ENCODE data around the gene HOTAIR. TPM values are rescaled to one million over a fixed set of nuclear protein-coding genes. Genes with fewer than 3 reads are reported as not detected.

The HOTAIR gene
- total RNA-seq, 2 donors from 2014 or later, result not detected

DNA sequence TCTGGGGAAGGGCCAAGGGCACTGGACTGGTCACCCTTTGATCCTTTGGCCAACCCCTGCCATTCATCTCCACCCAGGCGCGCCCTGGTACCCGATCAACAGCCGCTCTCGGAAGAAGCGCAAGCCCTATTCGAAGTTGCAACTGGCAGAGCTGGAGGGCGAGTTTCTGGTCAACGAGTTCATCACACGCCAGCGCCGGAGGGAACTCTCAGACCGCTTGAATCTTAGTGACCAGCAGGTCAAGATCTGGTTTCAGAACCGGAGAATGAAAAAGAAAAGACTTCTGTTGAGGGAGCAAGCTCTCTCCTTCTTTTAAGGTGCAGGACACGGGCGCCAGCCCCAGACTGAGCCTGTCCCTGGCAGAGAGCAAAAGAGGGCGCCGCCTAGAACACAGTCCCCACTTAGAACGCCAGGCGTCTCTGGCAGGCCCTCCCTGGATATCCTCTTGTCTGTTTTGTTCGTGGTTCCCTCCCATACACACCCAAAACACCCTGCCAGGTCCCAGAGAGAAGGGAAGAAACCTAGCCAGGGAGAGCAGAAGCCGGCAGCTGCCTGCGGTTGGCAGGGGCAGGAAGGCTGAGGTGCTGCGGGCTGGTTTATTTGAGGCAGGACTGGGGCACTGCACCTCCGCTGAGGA lies 18.4 kb downstream of the HOTAIR start:
- H3K9me3 ChIP-seq (ENCODE audit: control insufficient read depth, low read length, poor library complexity, severe bottlenecking), result peaks cover 4% of the 10 kb centered on the region
- H3K4me1 Mint-ChIP-seq, result peaks cover 27% of the 10 kb centered on the region
- H3K27ac Mint-ChIP-seq, result peak overlapping the region; percentile 91
- DNase-seq (no peak), ATAC-seq (peak; percentile 23)
- peaks cover 80% of the 10 kb centered on the region for H3K27me3 Mint-ChIP-seq
- peak overlapping the region; percentile 81 for H3K4me3 Mint-ChIP-seq
- H3K36me3 Mint-ChIP-seq (ENCODE audit: low read depth), result peaks cover 14% of the 10 kb centered on the region

DNA sequence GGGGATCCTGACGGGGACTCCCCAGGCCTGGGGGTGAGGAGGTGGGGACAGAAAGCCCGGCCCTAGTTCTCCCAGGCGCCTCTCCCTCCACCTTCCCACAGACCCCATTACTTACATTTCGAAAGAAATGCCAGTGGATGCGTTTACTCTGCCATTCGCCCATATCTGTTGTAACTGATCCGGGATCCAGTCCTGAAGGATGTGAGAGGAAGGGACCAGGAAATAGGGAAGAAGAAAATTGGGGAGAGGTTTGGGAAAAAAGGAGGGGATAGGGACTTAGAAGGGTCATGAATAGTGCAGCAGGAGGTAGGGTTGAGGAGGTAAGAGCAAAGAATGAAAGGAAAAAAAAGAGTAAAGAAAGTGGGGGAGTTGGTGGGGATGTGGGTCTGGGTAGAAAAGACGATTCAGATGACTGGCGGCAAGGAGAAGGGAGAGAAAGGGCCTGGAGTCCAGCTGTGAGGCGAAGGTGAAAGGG lies 18.9 kb downstream of the HOTAIR start:
- DNase-seq, result no peak
- H3K9me3 ChIP-seq (ENCODE audit: control insufficient read depth, low read length, poor library complexity, severe bottlenecking), result peaks cover 4% of the 10 kb centered on the region
- Mint-ChIP-seq H3K4me1 (peaks cover 30% of the 10 kb centered on the region), H3K4me3 (peak overlapping the region; percentile 81), H3K27me3 (peaks cover 86% of the 10 kb centered on the region), H3K27ac (peak overlapping the region; percentile 91), H3K36me3 (ENCODE audit: low read depth) (peaks cover 14% of the 10 kb centered on the region)
- no peak for ATAC-seq

DNA sequence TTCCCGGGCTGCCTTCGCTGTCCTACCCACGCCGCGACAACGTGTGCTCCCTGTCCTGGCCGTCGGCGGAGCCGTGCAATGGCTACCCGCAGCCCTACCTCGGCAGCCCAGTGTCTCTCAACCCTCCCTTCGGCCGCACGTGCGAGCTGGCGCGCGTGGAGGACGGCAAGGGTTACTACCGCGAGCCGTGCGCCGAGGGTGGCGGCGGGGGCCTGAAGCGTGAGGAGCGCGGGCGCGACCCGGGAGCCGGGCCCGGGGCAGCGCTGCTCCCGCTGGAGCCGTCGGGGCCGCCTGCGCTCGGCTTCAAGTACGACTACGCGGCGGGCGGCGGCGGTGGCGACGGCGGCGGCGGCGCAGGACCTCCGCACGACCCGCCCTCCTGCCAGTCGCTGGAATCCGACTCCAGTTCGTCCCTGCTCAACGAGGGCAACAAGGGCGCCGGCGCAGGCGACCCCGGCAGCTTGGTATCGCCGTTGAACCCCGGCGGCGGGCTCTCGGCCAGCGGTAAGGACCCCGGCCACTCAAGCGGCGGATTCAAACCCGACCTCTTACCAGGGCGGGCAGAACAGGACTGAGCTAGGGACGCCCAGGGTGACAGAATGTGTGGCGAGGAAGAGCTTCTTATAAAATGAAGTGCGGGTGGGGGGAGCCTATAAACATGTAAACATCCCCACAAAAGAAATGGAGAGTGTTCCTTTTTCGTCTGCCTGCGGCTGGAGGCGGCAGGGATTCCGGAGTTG lies 19.5 kb downstream of the HOTAIR start:
- no peak for ATAC-seq
- H3K9me3 ChIP-seq (ENCODE audit: control insufficient read depth, low read length, poor library complexity, severe bottlenecking), result peaks cover 4% of the 10 kb centered on the region
- Mint-ChIP-seq H3K36me3 (ENCODE audit: low read depth) (peaks cover 14% of the 10 kb centered on the region), H3K4me3 (peak overlapping the region; percentile 81), H3K27ac (peak overlapping the region; percentile 93), H3K27me3 (peaks cover 86% of the 10 kb centered on the region), H3K4me1 (peaks cover 26% of the 10 kb centered on the region)
- DNase-seq, result no peak

GRCh38 chr12:53954694-53955035 lies 20.1 kb downstream of the HOTAIR start, which contains the start of gene HOXC12:
Gene HOXC12, plus strand, starts transcription at chr12:53954903. Its CDS starts 27 bp downstream, at chr12:53954930.
- DNase-seq (no peak), ATAC-seq (no peak)
- peaks cover 14% of the 10 kb centered on the region for H3K36me3 Mint-ChIP-seq (ENCODE audit: low read depth)
- H3K4me1 Mint-ChIP-seq, result peaks cover 26% of the 10 kb centered on the region
- peak within 1 kb of the TSS; percentile 93 for H3K27ac Mint-ChIP-seq
- peak within 1 kb of the TSS; percentile 81 for H3K4me3 Mint-ChIP-seq
- H3K9me3 ChIP-seq (ENCODE audit: control insufficient read depth, low read length, poor library complexity, severe bottlenecking), result peaks cover 4% of the 10 kb centered on the region
- peaks cover 86% of the 10 kb centered on the region for H3K27me3 Mint-ChIP-seq

DNA sequence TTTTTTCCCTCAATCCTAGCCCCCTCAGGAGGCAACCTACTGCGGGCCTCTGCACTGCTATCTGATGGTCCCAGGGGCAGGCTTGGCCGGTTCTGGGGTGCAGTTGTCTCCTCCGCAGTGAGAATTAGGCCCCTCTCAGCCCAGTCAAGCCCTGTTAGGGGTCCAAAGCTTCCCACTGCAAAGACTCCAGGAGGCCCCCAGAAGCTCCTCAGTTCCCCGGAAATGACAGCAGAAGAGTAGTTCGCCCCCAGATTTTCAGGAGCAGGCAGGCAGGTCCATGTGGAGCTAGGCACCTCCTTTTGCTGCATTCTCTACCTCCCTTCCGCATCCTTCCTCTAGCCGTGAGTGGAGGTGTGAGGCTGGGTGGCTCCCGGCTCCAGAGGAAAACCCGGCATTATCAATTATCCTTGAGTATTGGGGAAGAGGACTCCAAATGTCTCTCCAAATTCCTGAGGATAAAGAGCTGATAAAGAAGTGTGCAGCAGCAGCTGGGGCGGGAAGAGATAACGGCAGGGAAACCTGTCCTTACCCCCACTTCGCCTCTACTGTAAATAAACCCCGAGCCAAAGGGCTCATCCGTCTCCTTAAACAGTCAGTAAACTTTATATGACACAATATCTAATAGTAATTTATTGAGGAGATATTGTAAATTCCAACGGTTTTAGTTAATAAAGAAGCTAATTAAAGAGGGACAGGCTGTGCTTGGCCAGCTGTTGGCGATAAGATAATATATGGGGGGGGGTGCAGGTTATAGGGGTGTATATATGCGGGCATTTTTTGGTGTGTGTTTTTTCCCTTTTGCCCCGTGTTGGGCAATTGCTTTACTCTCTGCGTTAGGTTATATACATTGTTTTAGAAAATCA lies 20.7 kb downstream of the HOTAIR start:
- ATAC-seq (no peak), DNase-seq (no peak)
- H3K36me3 Mint-ChIP-seq (ENCODE audit: low read depth), result peaks cover 14% of the 10 kb centered on the region
- peak overlapping the region; percentile 93 for H3K27ac Mint-ChIP-seq
- peak overlapping the region; percentile 32 for H3K4me3 Mint-ChIP-seq
- peaks cover 26% of the 10 kb centered on the region for H3K4me1 Mint-ChIP-seq
- peaks cover 1% of the 10 kb centered on the region for H3K9me3 ChIP-seq (ENCODE audit: control insufficient read depth, low read length, poor library complexity, severe bottlenecking)
- peaks cover 86% of the 10 kb centered on the region for H3K27me3 Mint-ChIP-seq

DNA sequence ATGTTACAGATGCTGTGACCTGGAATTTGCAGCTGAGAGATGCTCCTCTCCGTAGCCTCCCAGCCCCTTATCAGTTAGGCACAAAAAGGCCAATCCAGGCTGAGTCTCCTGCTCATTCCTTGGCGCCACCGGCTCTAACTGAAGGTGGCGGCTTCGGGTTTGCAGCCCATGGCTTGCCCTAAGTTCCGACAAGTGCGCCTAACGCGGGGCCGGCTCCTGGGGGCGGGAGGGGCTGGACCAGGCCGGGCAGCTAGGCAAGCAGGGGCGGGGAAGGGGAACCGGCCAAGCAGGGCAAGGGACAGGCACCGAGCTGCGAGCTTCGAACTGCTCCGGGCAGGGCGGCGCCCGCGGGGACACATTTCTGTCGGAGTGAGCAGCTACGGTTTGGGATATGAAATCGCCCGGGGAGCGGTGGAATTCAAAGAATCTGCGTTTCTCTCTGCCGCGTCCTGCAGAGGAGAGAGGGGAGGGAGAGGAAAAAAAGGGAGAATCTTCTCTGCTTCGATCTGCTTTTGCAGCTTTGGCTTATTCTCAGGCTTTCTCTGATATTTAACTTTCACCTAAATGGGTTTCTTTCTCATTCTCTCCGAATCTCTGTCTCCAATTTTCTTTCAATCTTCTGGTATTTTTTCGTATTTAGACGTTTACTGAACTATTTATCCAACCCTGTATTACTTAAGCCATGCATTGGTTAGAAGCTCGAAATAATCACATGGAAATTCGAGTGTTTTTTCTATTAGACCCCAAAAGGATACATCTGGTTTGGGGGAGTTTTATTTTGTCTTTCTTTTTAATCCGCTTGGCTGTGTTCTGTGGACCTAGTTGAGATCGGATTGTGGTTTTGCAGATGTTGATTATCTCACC lies 21.7 kb downstream of the HOTAIR start:
- ATAC-seq, result no peak
- peak overlapping the region; percentile 93 for H3K27ac Mint-ChIP-seq
- H3K4me3 Mint-ChIP-seq, result no peak overlapping the region
- H3K4me1 Mint-ChIP-seq, result peaks cover 25% of the 10 kb centered on the region
- H3K36me3 Mint-ChIP-seq (ENCODE audit: low read depth), result peaks cover 9% of the 10 kb centered on the region
- DNase-seq, result no peak
- H3K9me3 ChIP-seq (ENCODE audit: control insufficient read depth, low read length, poor library complexity, severe bottlenecking), result no peaks in the 10 kb centered on the region
- H3K27me3 Mint-ChIP-seq, result peaks cover 86% of the 10 kb centered on the region

- H3K9me3 ChIP-seq (ENCODE audit: control insufficient read depth, low read length, poor library complexity, severe bottlenecking), result no peaks in the 10 kb centered on the region
- peak overlapping the region; percentile 65 for H3K4me3 Mint-ChIP-seq
- H3K27me3 Mint-ChIP-seq, result peaks cover 85% of the 10 kb centered on the region
- DNase-seq (no peak), ATAC-seq (no peak)
- H3K27ac Mint-ChIP-seq, result peak overlapping the region; percentile 93
- H3K36me3 Mint-ChIP-seq (ENCODE audit: low read depth), result peaks cover 6% of the 10 kb centered on the region
- H3K4me1 Mint-ChIP-seq, result peaks cover 25% of the 10 kb centered on the region
Observed at GRCh38 chr12:53952335-53952694, 22.4 kb downstream of the HOTAIR start.

GRCh38 chr12:53951577-53952334 lies 23.0 kb downstream of the HOTAIR start:
- Mint-ChIP-seq H3K4me1 (peaks cover 23% of the 10 kb centered on the region), H3K36me3 (ENCODE audit: low read depth) (peaks cover 6% of the 10 kb centered on the region), H3K4me3 (peak overlapping the region; percentile 76), H3K27me3 (peaks cover 83% of the 10 kb centered on the region), H3K27ac (peak overlapping the region; percentile 93)
- H3K9me3 ChIP-seq (ENCODE audit: control insufficient read depth, low read length, poor library complexity, severe bottlenecking), result no peaks in the 10 kb centered on the region
- no peak for ATAC-seq
- DNase-seq, result no peak

DNA sequence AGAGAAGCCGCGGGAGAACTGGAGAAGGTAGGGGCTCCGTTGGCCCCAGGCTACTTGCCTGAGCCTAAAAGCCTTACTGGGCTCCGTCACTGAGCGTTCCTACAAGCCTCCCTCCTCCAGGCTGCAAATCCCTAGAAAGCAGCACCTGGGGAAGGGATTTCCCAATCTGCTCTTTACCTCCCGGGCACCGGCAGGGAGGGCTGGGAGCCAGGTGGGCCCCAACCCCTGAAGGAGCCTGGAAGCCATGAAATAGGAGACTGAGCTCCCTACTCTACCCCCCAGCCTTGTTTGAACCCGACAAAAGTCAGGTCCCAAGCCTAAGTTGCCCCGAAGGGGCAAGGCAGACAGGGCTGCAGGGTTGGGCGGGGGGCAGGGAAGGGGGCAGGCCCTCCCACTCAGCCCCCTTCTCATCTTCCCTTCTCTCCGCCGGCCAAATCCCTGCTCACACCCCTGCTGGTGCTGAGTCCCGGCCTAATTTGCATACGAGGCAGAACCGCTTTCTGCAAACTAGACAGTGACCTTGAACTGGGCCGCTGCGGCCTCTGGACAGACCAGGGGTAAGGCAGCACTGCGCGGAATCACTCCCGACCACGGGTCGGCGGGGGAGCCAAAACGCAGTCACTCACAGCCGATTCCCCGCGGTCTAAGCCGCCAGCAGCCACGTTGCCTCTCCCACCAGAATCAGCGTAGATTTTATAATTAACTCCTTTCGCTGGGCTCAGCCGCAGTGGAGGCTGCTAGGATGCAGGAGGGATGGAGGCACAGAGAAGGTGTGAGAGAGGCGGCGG lies 23.8 kb downstream of the HOTAIR start:
- DNase-seq, result no peak
- peak overlapping the region; percentile 76 for H3K4me3 Mint-ChIP-seq
- H3K9me3 ChIP-seq (ENCODE audit: control insufficient read depth, low read length, poor library complexity, severe bottlenecking), result no peaks in the 10 kb centered on the region
- H3K4me1 Mint-ChIP-seq, result peaks cover 18% of the 10 kb centered on the region
- H3K27me3 Mint-ChIP-seq, result peaks cover 83% of the 10 kb centered on the region
- ATAC-seq, result no peak
- H3K27ac Mint-ChIP-seq, result peak overlapping the region; percentile 93
- peaks cover 3% of the 10 kb centered on the region for H3K36me3 Mint-ChIP-seq (ENCODE audit: low read depth)

DNA sequence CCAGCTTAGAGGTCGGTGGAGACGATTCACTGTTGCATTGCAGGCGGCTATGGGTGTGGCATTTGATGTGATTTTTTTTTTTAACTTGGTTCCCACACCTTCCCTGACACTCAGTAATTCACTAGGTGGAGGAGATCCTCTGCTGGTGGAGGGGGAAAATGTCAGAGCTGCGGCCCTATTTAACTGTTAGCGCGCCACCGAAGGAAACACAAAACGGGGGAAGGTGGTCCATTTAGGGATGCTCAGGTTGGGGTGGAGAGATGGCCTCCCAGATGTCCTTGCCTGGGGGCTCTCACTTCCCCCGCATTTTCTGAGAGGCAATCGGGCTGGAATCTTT lies 24.3 kb downstream of the HOTAIR start:
- DNase-seq, result no peak
- peak overlapping the region; percentile 93 for H3K27ac Mint-ChIP-seq
- H3K36me3 Mint-ChIP-seq (ENCODE audit: low read depth), result no peaks in the 10 kb centered on the region
- peaks cover 15% of the 10 kb centered on the region for H3K4me1 Mint-ChIP-seq
- no peak for ATAC-seq
- no peaks in the 10 kb centered on the region for H3K9me3 ChIP-seq (ENCODE audit: control insufficient read depth, low read length, poor library complexity, severe bottlenecking)
- H3K4me3 Mint-ChIP-seq, result peak overlapping the region; percentile 53
- peaks cover 84% of the 10 kb centered on the region for H3K27me3 Mint-ChIP-seq

GRCh38 chr12:53949631-53950436 lies 24.9 kb downstream of the HOTAIR start:
- Mint-ChIP-seq H3K27me3 (peaks cover 89% of the 10 kb centered on the region), H3K27ac (no peak overlapping the region), H3K4me1 (peaks cover 20% of the 10 kb centered on the region), H3K4me3 (no peak overlapping the region), H3K36me3 (ENCODE audit: low read depth) (no peaks in the 10 kb centered on the region)
- DNase-seq, result no peak
- no peaks in the 10 kb centered on the region for H3K9me3 ChIP-seq (ENCODE audit: control insufficient read depth, low read length, poor library complexity, severe bottlenecking)
- no peak for ATAC-seq
